OCI-LY3 (cell line): ENCODE results near the gene SNHG17.
A peak's percentile ranks its signal among the peaks of the same experiment; 100 is the strongest.

ENCODE experiments used
- H2AFZ ChIP-seq: fragments of 200-600, 300-600 bp; shearing (Covaris generic); 2 replicates; pipeline ENCODE4 v1.6.0; 2014; ENCODE audit warnings: antibody characterized with exemption, low read depth, low read length
- H3K27ac ChIP-seq: fragments of 200-600, 300-600 bp; sonication (generic); 2 replicates; pipeline ENCODE4 v1.5.1; 2014; ENCODE audit warnings: mild to moderate bottlenecking, low read length, moderate library complexity, mixed read lengths
- H3K27me3 ChIP-seq: fragments of 200-600, 300-600 bp; sonication (generic); 2 replicates; pipeline ENCODE4 v1.6.1; 2014; ENCODE audit warnings: low read depth, low read length, mixed read lengths
- H3K36me3 ChIP-seq: fragments of 200-600, 300-600 bp; sonication (generic); replicated peaks from 2 replicates; pipeline ENCODE3; 2014; ENCODE audit warnings: low read depth, low read length, mixed read lengths
- H3K4me1 ChIP-seq: fragments of 300-600, 200-600 bp; sonication (generic); 2 replicates; pipeline ENCODE4 v1.6.1; 2014; ENCODE audit warnings: low read length, mixed read lengths
- H3K4me2 ChIP-seq: fragments of 200-600, 300-600 bp; sonication (generic); 2 replicates; pipeline ENCODE4 v1.6.1; 2014; ENCODE audit warnings: low read length, mixed read lengths
- H3K4me3 ChIP-seq: fragments of 300-600, 200-600 bp; sonication (generic); 2 replicates; pipeline ENCODE4 v1.5.1; 2014; ENCODE audit warnings: antibody characterized with exemption, mild to moderate bottlenecking, low read length, moderate library complexity
- H3K79me2 ChIP-seq: fragments of 300-600, 200-600 bp; shearing (Covaris generic); 2 replicates; pipeline ENCODE4 v1.6.1; 2014; ENCODE audit warnings: mild to moderate bottlenecking, low read length, mixed read lengths
- H3K9ac ChIP-seq: fragments of 300-600, 200-600 bp; shearing (Covaris generic); 2 replicates; pipeline ENCODE4 v1.6.0; 2014; ENCODE audit warnings: mild to moderate bottlenecking, low read length, moderate library complexity
- H3K9me3 ChIP-seq: fragments of 200-600, 300-600 bp; shearing (Covaris generic); 2 replicates; pipeline ENCODE4 v1.6.1; 2014; ENCODE audit warnings: low read length, mixed read lengths; ENCODE audit not compliant: insufficient read depth
- H4K20me1 ChIP-seq: fragments of 200-600, 300-600 bp; sonication (generic); 2 replicates; pipeline ENCODE4 v1.6.1; 2016; ENCODE audit warnings: low read length, mixed read lengths; ENCODE audit not compliant: insufficient read depth
- CTCF ChIP-seq: fragments of 200-600, 300-600 bp; sonication (generic); IDR thresholded peaks from 2 replicates; pipeline ENCODE4 v1.5.1; 2014; ENCODE audit warnings: antibody characterized with exemption, low read length, low read depth
- EZH2phosphoT487 ChIP-seq: fragments of 200-600 bp; shearing (Covaris generic); IDR thresholded peaks from 2 replicates; pipeline ENCODE4 v1.6.1; 2018; ENCODE audit warnings: antibody characterized with exemption, mixed run types, low read depth

The SNHG17 gene

GRCh38 chr20:38434770-38435554 lies at the start of gene SNHG17:
Gene SNHG17 (minus strand): TSS chr20:38435328.
- Histone ChIP-seq H4K20me1 (peaks cover 38% of the 10 kb centered on the region), H2AFZ (peak within 1 kb of the TSS; percentile 98), H3K4me2 (peak within 1 kb of the TSS; percentile 81), H3K36me3 (peaks cover 40% of the 10 kb centered on the region), H3K27me3 (0 out of 2 replicates have a peak, but pooled peaks cover 5% of the 10 kb centered on the region), H3K79me2 (peaks cover 57% of the 10 kb centered on the region), H3K9ac (peak within 1 kb of the TSS; percentile 93), H3K4me3 (peak within 1 kb of the TSS; percentile 80), H3K9me3 (no peaks in the 10 kb centered on the region), H3K27ac (peak within 1 kb of the TSS; percentile 55), H3K4me1 (peaks cover 21% of the 10 kb centered on the region)
- TF ChIP-seq EZH2phosphoT487 (no peak), CTCF (peak; percentile 100)

DNA sequence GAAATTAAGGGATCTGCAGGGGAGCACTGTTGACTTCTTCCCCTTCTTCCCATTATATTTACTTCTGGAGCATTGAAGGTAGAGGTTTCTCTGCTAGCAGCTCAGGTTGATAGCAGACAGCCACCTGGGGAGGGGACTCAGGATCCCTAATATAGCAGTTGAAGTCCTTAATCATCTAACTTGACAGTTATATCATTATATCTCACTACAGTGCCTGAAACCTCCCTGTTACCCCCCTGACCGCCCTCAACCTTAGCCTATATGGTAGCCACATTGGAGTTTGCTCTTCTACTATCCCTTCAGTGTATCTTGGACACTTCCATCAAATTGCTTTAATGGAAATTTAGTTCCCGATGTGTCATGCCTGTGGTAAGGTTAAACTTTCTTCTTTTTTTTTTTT lies 44.5 kb upstream of the SNHG17 start:
- H3K9me3 ChIP-seq: no peaks in the 10 kb centered on the region
- no peak overlapping the region for H3K9ac ChIP-seq
- H4K20me1 ChIP-seq: peaks cover 47% of the 10 kb centered on the region
- TF ChIP-seq EZH2phosphoT487: no peak
- TF ChIP-seq CTCF: no peak
- no peaks in the 10 kb centered on the region for H3K4me1 ChIP-seq
- no peak overlapping the region for H3K27ac ChIP-seq
- H3K4me3 ChIP-seq: no peak overlapping the region
- H2AFZ ChIP-seq: no peak overlapping the region
- peaks cover 64% of the 10 kb centered on the region for H3K79me2 ChIP-seq
- no peak overlapping the region for H3K4me2 ChIP-seq
- no peaks in the 10 kb centered on the region for H3K27me3 ChIP-seq
- peaks cover 3% of the 10 kb centered on the region for H3K36me3 ChIP-seq

DNA sequence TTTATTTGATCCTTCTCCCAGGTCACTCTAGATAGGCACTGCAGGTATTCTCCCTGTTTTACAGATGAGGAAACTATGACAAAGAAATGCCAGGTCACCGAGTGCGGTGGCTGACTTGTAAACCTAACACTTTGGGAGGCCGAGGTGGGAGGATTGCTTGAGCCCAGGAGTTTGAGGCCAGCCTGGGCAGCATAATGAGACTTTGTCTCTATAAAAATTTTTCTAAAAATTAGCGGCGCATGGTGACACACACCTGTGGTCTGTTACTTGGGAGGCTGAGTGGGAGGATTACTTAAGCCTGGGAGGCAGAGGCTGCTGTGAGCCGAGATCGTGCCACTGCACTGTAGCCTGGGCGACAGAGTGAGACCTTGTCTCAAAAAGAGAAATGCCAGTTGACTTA lies 42.6 kb upstream of the SNHG17 start:
- no peak for TF ChIP-seq EZH2phosphoT487
- TF ChIP-seq CTCF: no peak
- H3K27me3 ChIP-seq: no peaks in the 10 kb centered on the region
- H3K27ac ChIP-seq: no peak overlapping the region
- peaks cover 10% of the 10 kb centered on the region for H3K4me1 ChIP-seq
- no peak overlapping the region for H3K4me2 ChIP-seq
- H2AFZ ChIP-seq: no peak overlapping the region
- no peak overlapping the region for H3K4me3 ChIP-seq
- H4K20me1 ChIP-seq: peaks cover 49% of the 10 kb centered on the region
- H3K79me2 ChIP-seq: peaks cover 77% of the 10 kb centered on the region
- peaks cover 3% of the 10 kb centered on the region for H3K36me3 ChIP-seq
- H3K9me3 ChIP-seq: no peaks in the 10 kb centered on the region
- no peak overlapping the region for H3K9ac ChIP-seq

GRCh38 chr20:38473367-38473795 lies 38.3 kb upstream of the SNHG17 start:
- TF ChIP-seq CTCF (no peak; the same call in 1 of the 2 replicates), EZH2phosphoT487 (no peak)
- Histone ChIP-seq H3K4me3 (peak overlapping the region; percentile 83), H3K27me3 (peaks cover 8% of the 10 kb centered on the region; the same call in 1 of the 2 replicates), H3K9ac (peak overlapping the region; percentile 85), H3K4me2 (peak overlapping the region; percentile 97), H3K27ac (no peak overlapping the region), H3K9me3 (no peaks in the 10 kb centered on the region), H4K20me1 (peaks cover 25% of the 10 kb centered on the region), H2AFZ (no peak overlapping the region), H3K36me3 (peaks cover 3% of the 10 kb centered on the region), H3K4me1 (peaks cover 17% of the 10 kb centered on the region), H3K79me2 (peaks cover 52% of the 10 kb centered on the region)
